Body of pancreas (tissue), 4 donors: Measurements from ENCODE around the gene SERAC1.

Experiments
- POLR2A ChIP-seq, 3 donors: fragments of 450-650 bp; IDR thresholded peaks; one replicate each; pipeline ENCODE4 v1.6.1; 2016; ENCODE audit warnings: antibody characterized with exemption in 3 of 3, mild to moderate bottlenecking in 2 of 3
- TF ChIP-seq, protein P1 (sequence below), 7 experiments: fragments of 450-650 bp in 4 of 7; fragments of 200-600 bp in 3 of 7; sonication (generic) in 3 of 7; IDR thresholded peaks; one replicate each; pipeline ENCODE4 v1.5.1; 2016 to 2019; ENCODE audit warnings: antibody characterized with exemption in 7 of 7

- TF ChIP-seq, protein P1, sequence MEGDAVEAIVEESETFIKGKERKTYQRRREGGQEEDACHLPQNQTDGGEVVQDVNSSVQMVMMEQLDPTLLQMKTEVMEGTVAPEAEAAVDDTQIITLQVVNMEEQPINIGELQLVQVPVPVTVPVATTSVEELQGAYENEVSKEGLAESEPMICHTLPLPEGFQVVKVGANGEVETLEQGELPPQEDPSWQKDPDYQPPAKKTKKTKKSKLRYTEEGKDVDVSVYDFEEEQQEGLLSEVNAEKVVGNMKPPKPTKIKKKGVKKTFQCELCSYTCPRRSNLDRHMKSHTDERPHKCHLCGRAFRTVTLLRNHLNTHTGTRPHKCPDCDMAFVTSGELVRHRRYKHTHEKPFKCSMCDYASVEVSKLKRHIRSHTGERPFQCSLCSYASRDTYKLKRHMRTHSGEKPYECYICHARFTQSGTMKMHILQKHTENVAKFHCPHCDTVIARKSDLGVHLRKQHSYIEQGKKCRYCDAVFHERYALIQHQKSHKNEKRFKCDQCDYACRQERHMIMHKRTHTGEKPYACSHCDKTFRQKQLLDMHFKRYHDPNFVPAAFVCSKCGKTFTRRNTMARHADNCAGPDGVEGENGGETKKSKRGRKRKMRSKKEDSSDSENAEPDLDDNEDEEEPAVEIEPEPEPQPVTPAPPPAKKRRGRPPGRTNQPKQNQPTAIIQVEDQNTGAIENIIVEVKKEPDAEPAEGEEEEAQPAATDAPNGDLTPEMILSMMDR (IDR thresholded peaks at IDR 0.05): no peak
- TF ChIP-seq POLR2A (IDR thresholded peaks at IDR 0.05): no peak
Observed at GRCh38 chr6:158087224-158087867, 80.7 kb downstream of the SERAC1 start.
